H1 (cell line): ENCODE measurements around the gene UNC80. TPM values are rescaled to one million over a fixed set of nuclear protein-coding genes. Genes with fewer than 3 reads are reported as not detected.

ENCODE experiments used
- CTCF ChIA-PET: fragments of 300-600 bp; sonication (Branson Sonifier 250); formaldehyde crosslinking; loops from one replicate; lab custom pipeline; 2021; ENCODE audit not compliant: partially characterized antibody; lab: Charles Lee
- POLR2A ChIA-PET: fragments of 300-600 bp; sonication (Branson Sonifier 250); formaldehyde crosslinking; loops from one replicate; lab custom pipeline; 2021; ENCODE audit warnings: inconsistent platforms; ENCODE audit not compliant: partially characterized antibody; lab: Charles Lee
- DNase-seq, 2 experiments: peaks; one replicate each; pipeline versions ENCODE4 v3.0.0 to v3.0.0-alpha.2; 2010 to 2022; ENCODE audit warnings: low spot score in 2 of 2, low read depth in 1 of 2, mixed read lengths in 1 of 2
- FAIRE-seq: peaks from 2 replicates; lab custom pipeline; 2011; peaks lifted over from hg19 to GRCh38; lab: Jason Lieb, UNC
- H2AFZ ChIP-seq: 2 replicates; pipeline ENCODE4 v1.8.1; 2012; ENCODE audit warnings: low read length, inconsistent platforms
- H2AK5ac ChIP-seq: 2 replicates; pipeline ENCODE4 v1.6.1; 2013; ENCODE audit warnings: low read depth, low read length
- H2BK120ac ChIP-seq: replicated peaks from 2 replicates; pipeline ENCODE3; 2013; ENCODE audit warnings: low read depth, low read length, inconsistent platforms
- H2BK12ac ChIP-seq: 2 replicates; pipeline ENCODE4 v1.6.1; 2013; ENCODE audit warnings: low read depth, low read length
- H2BK15ac ChIP-seq: 2 replicates; pipeline ENCODE4 v1.6.1; 2013; ENCODE audit warnings: low read length
- H2BK20ac ChIP-seq: 2 replicates; pipeline ENCODE4 v1.6.1; 2013; ENCODE audit warnings: low read length
- H2BK5ac ChIP-seq: 2 replicates; pipeline ENCODE4 v1.6.1; 2013; ENCODE audit warnings: low read depth, low read length
- H3K14ac ChIP-seq: 2 replicates; pipeline ENCODE4 v1.6.1; 2013; ENCODE audit warnings: inconsistent platforms; ENCODE audit not compliant: insufficient read length
- H3K18ac ChIP-seq: 2 replicates; pipeline ENCODE4 v1.6.1; 2013; ENCODE audit warnings: low read length; ENCODE audit errors: extremely low read depth
- H3K23ac ChIP-seq: 2 replicates; pipeline ENCODE4 v1.6.1; 2013; ENCODE audit warnings: inconsistent platforms; ENCODE audit not compliant: insufficient read length
- H3K23me2 ChIP-seq: 2 replicates; pipeline ENCODE4 v1.6.1; 2013; ENCODE audit warnings: low read depth, low read length
- H3K27ac ChIP-seq: 2 replicates; pipeline ENCODE4 v1.6.1; 2011; ENCODE audit warnings: low read depth, low read length, inconsistent platforms
- H3K27me3 ChIP-seq, 4 experiments: replicated peaks in 1 of 4; 1 replicate in 1 of 4; 2 replicates in 3 of 4; pipeline versions ENCODE4 v1.6.1 to v1.8.1; 2011 to 2013; ENCODE audit warnings: low read length in 3 of 4, mild to moderate bottlenecking in 3 of 4, inconsistent platforms in 2 of 4, mixed read lengths in 2 of 4, moderate library complexity in 1 of 4; ENCODE audit not compliant: control insufficient read depth in 3 of 4, insufficient read depth in 3 of 4; ENCODE audit errors: extremely low read depth in 1 of 4
- H3K36me3 ChIP-seq, 4 experiments: 2 replicates each; pipeline versions ENCODE4 v1.6.1 to v1.8.1; 2011 to 2013; ENCODE audit warnings: mild to moderate bottlenecking in 4 of 4, low read length in 3 of 4, moderate library complexity in 2 of 4, control low read depth in 1 of 4, inconsistent platforms in 1 of 4; ENCODE audit not compliant: insufficient read depth in 4 of 4, control insufficient read depth in 2 of 4
- H3K4ac ChIP-seq: replicated peaks from 2 replicates; pipeline ENCODE3; 2013; ENCODE audit warnings: low read length, low read depth, mixed read lengths, inconsistent platforms; ENCODE audit not compliant: insufficient read length
- H3K4me1 ChIP-seq, 4 experiments: replicated peaks in 1 of 4; 1 replicate in 1 of 4; 2 replicates in 3 of 4; pipeline versions ENCODE4 v1.6.1 to v1.8.1; 2011 to 2013; ENCODE audit warnings: low read length in 3 of 4, inconsistent platforms in 2 of 4, mixed read lengths in 1 of 4; ENCODE audit not compliant: insufficient read depth in 4 of 4, control insufficient read depth in 3 of 4
- H3K4me2 ChIP-seq, 2 experiments: 2 replicates each; pipeline versions ENCODE4 v1.6.1 to v1.8.1; 2011 to 2013; ENCODE audit warnings: low read depth in 2 of 2, low read length in 2 of 2, control low read depth in 1 of 2, inconsistent platforms in 1 of 2, mild to moderate bottlenecking in 1 of 2; ENCODE audit not compliant: insufficient read depth in 1 of 2
- H3K4me3 ChIP-seq, 4 experiments: fragments of 200-600, 300-600 bp in 1 of 4; sonication (generic), shearing (Covaris generic), sonication (Bioruptor Twin) in 1 of 4; 2 replicates each; pipeline versions ENCODE4 v1.5.1 to v1.8.1; 2011 to 2016; ENCODE audit warnings: low read length in 4 of 4, low read depth in 3 of 4, control low read depth in 2 of 4, inconsistent platforms in 2 of 4, mild to moderate bottlenecking in 2 of 4, mixed read lengths in 1 of 4, moderate library complexity in 1 of 4; ENCODE audit not compliant: insufficient read depth in 2 of 4; ENCODE audit errors: extremely low read depth in 1 of 4
- H3K56ac ChIP-seq: replicated peaks from 2 replicates; pipeline ENCODE3; 2013; ENCODE audit warnings: low read depth, mild to moderate bottlenecking, mixed read lengths, low read length, inconsistent platforms; ENCODE audit not compliant: insufficient read length
- H3K79me1 ChIP-seq: 2 replicates; pipeline ENCODE4 v1.6.1; 2013; ENCODE audit warnings: low read depth, low read length, control low read depth
- H3K79me2 ChIP-seq, 2 experiments: 2 replicates each; pipeline versions ENCODE4 v1.6.1 to v1.8.1; 2012 to 2013; ENCODE audit warnings: low read length in 2 of 2, mild to moderate bottlenecking in 2 of 2, inconsistent platforms in 1 of 2; ENCODE audit not compliant: insufficient read depth in 2 of 2, control insufficient read depth in 1 of 2
- H3K9ac ChIP-seq, 4 experiments: replicated peaks in 1 of 4; 1 replicate in 1 of 4; 2 replicates in 3 of 4; pipeline versions ENCODE4 v1.6.1 to v1.8.1; 2011 to 2013; ENCODE audit warnings: low read depth in 3 of 4, low read length in 3 of 4, control low read depth in 2 of 4, mild to moderate bottlenecking in 2 of 4, moderate library complexity in 2 of 4, inconsistent platforms in 1 of 4; ENCODE audit errors: extremely low read depth in 1 of 4
- H3K9me3 ChIP-seq, 2 experiments: 2 replicates each; pipeline versions ENCODE4 v1.6.1 to v1.8.1; 2012 to 2013; ENCODE audit warnings: mild to moderate bottlenecking in 2 of 2, moderate library complexity in 2 of 2, control low read depth in 1 of 2, inconsistent platforms in 1 of 2, low read depth in 1 of 2, low read length in 1 of 2, mixed read lengths in 1 of 2; ENCODE audit not compliant: insufficient read depth in 2 of 2
- H4K20me1 ChIP-seq, 2 experiments: replicated peaks in 1 of 2; 2 replicates each; pipeline versions ENCODE3 to v1.8.1; 2011 to 2013; ENCODE audit warnings: inconsistent platforms in 2 of 2, low read length in 2 of 2, mild to moderate bottlenecking in 1 of 2; ENCODE audit not compliant: insufficient read depth in 2 of 2, control insufficient read depth in 1 of 2
- H4K5ac ChIP-seq: 2 replicates; pipeline ENCODE4 v1.6.1; 2013; ENCODE audit warnings: low read length, low read depth, mixed read lengths, inconsistent platforms; ENCODE audit not compliant: insufficient read length
- H4K8ac ChIP-seq: 2 replicates; pipeline ENCODE4 v1.8.0; 2013; ENCODE audit warnings: mild to moderate bottlenecking, moderate library complexity, low read length, inconsistent platforms; ENCODE audit not compliant: insufficient read depth; ENCODE audit errors: extremely low read depth
- H4K91ac ChIP-seq: replicated peaks from 2 replicates; pipeline ENCODE3; 2013; ENCODE audit warnings: low read length, mixed read lengths, inconsistent platforms; ENCODE audit not compliant: insufficient read length
- ASH2L ChIP-seq: fragments of 200-600, 300-600 bp; sonication (generic); IDR thresholded peaks from one replicate; pipeline ENCODE4 v1.7.1; 2017; ENCODE audit warnings: low read length
- BCL11A ChIP-seq, 2 experiments: IDR thresholded peaks; one replicate each; pipeline ENCODE4 v1.6.1; 2011; ENCODE audit warnings: low read depth in 2 of 2, low read length in 2 of 2, mild to moderate bottlenecking in 2 of 2
- EP300 ChIP-seq, 2 experiments: IDR thresholded peaks; 1 replicate in 1 of 2; 2 replicates in 1 of 2; pipeline ENCODE4 v1.6.1; 2011 to 2012; ENCODE audit warnings: low read depth in 2 of 2, low read length in 2 of 2, mild to moderate bottlenecking in 2 of 2, borderline replicate concordance in 1 of 2, inconsistent platforms in 1 of 2, moderate library complexity in 1 of 2
- SIN3A ChIP-seq, 2 experiments: IDR thresholded peaks in 1 of 2; conservative IDR thresholded peaks in 1 of 2; 2 replicates each; pipeline ENCODE4 v1.6.1; 2011 to 2012; ENCODE audit warnings: low read length in 2 of 2, improper control_type of control experiment in 1 of 2, low read depth in 1 of 2, mild to moderate bottlenecking in 1 of 2
- TBP ChIP-seq: IDR thresholded peaks from 2 replicates; pipeline ENCODE4 v1.6.1; 2011; ENCODE audit warnings: low read depth, low read length, improper control_type of control experiment
- WGBS, 2 experiments: shearing (Covaris generic) in 1 of 2; methylation state at CpG; one replicate each; pipeline versions ENCODE4 v1.1.6 to v1.1.7; 2013 to 2015; ENCODE audit warnings: low lambda C conversion rate in 2 of 2, mixed read lengths in 2 of 2, inconsistent platforms in 1 of 2, low coverage in 1 of 2, missing lambda C conversion rate in 1 of 2; ENCODE audit not compliant: insufficient replicate concordance in 2 of 2, insufficient coverage in 1 of 2, insufficient read length in 1 of 2; ENCODE audit errors: extremely low coverage in 1 of 2, missing lambda C conversion rate in 1 of 2; 5-methylcytosine and 5-hydroxymethylcytosine counted together
- polyA plus RNA-seq, 7 experiments: library from polyadenylated mRNA; depleted of rRNA in 3 of 7; stranded (reverse) in 5 of 7; unstranded in 2 of 7; fragments of >200 nt in 5 of 7; fragments of 200-250 nt in 2 of 7; gene quantifications; 1 replicate in 5 of 7; 2 replicates in 1 of 7; 4 replicates in 1 of 7; pipeline versions ENCODE4 v1.2.1 to v1.2.3, GENCODE V29; 2011 to 2013; ENCODE audit warnings: missing spikeins in 2 of 7, mixed read lengths in 2 of 7
- total RNA-seq: library from RNA; stranded (reverse); fragmentation: NEBNext Ultra II Directional; extraction: Animal tissue kit (Norgen Biotek cat#: 25700); gene quantifications from 2 replicates; pipeline ENCODE4 v1.2.1, GENCODE V29; 2021

The UNC80 gene
- total and polyA plus RNA-seq, 2 of the 8 experiments (the other 6 are each of a cell fraction or from before 2014, with no cell fraction given) = 0.53 to 0.56 TPM

DNA sequence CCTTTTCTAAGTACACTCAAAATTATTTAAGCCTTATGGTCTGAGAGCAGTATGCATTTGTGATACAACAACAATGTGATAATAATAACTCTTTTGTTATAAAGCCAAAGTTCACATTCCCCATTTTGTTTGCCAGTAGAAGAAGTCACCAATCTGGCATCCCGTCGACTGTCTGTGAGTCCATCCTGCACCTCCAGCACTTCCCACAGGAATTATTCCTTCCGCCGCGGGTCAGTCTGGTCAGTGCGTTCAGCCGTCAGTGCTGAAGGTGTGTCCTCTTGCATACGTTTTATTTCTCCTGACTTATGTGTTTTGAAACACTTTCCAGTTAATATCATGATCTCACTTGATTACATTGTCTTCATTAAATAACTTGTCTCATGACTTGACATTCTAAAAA lies 150.5 kb downstream of the UNC80 start:
- Histone ChIP-seq H4K8ac (no peak overlapping the region; the same call in 1 of the 2 replicates), H2BK15ac (no peak overlapping the region), H4K20me1 (no peaks in the 10 kb centered on the region), H3K14ac (no peak overlapping the region), H3K23me2 (no peaks in the 10 kb centered on the region), H4K91ac (no peak overlapping the region), H3K4ac (no peak overlapping the region), H3K9ac (no peak overlapping the region), H4K5ac (no peak overlapping the region), H2BK20ac (no peak overlapping the region), H3K79me2 (no peaks in the 10 kb centered on the region), H2BK5ac (no peak overlapping the region), H2AK5ac (no peak overlapping the region), H3K56ac (no peak overlapping the region), H3K4me1 (peaks cover 0 to 2% (median 0%) of the 10 kb centered on the region in 4 experiments; a peak in 1 of 7 replicates), H3K4me2 (no peak overlapping the region), H3K9me3 (no peaks in the 10 kb centered on the region), H3K36me3 (no peaks in the 10 kb centered on the region), H3K27me3 (no peaks in the 10 kb centered on the region), H2BK12ac (no peak overlapping the region), H2BK120ac (no peak overlapping the region), H3K79me1 (no peaks in the 10 kb centered on the region), H3K23ac (no peak overlapping the region), H2AFZ (no peak overlapping the region), H3K27ac (no peak overlapping the region), H3K4me3 (no peak overlapping the region), H3K18ac (no peak overlapping the region)
- no peak for DNase-seq
- TF ChIP-seq ASH2L (no peak), BCL11A (IDR thresholded peaks at IDR 0.05; ENCODE audit: low read depth in 2 of 2, low read length in 2 of 2) (no peak), SIN3A (conservative IDR thresholded peaks at IDR 0.05 in 1 of 2, IDR thresholded peaks at IDR 0.05 in 1 of 2; ENCODE audit: low read depth in 1 of 2, low read length in 2 of 2) (no peak), EP300 (IDR thresholded peaks at IDR 0.05; ENCODE audit: borderline replicate concordance in 1 of 2, low read depth in 2 of 2, low read length in 2 of 2) (no peak), TBP (no peak)
- 93% methylated on average over 8 of the region's 8 CpGs; no CpG with 5 or more reads in 1 of the 2 experiments for WGBS, 2 experiments
- no peak for FAIRE-seq
- ChIA-PET CTCF (no interaction called here), POLR2A (no interaction called here)
